Measurements from ENCODE around the gene VTI1B.
A peak's percentile ranks its signal among the peaks of the same experiment; 100 is the strongest.
"Not testable (repeated sequence)": the region's sequence is repeated elsewhere in the genome, so short reads cannot be mapped to it uniquely, and the experiment has no call there.

Gene VTI1B

GRCh38 chr14:67630938-67631337, 43.5 kb downstream of the VTI1B start:
- Histone ChIP-seq H3K27ac (ENCODE audit: low read depth, low read length) (no peak overlapping the region), H3K4ac (ENCODE audit: low read depth, low read length) (no peak overlapping the region), H2BK5ac (ENCODE audit: low read length) (no peak overlapping the region), H3K18ac (ENCODE audit: low read length) (no peak overlapping the region), H3K79me2 (ENCODE audit: control insufficient read depth, insufficient read depth, low read length) (no peaks in the 10 kb centered on the region), H3K23ac (ENCODE audit: low read length) (no peak overlapping the region), H3K27me3 (ENCODE audit: insufficient read depth, low read length, poor library complexity) (no peaks in the 10 kb centered on the region), H3K4me1 (ENCODE audit: control insufficient read depth, low read depth, low read length) (no peaks in the 10 kb centered on the region), H3K9ac (ENCODE audit: low read length) (no peak overlapping the region), H3K36me3 (ENCODE audit: control insufficient read depth, insufficient read depth, low read length) (no peaks in the 10 kb centered on the region), H2AK5ac (ENCODE audit: low read length) (no peak overlapping the region), H3K79me1 (ENCODE audit: low read length) (no peaks in the 10 kb centered on the region), H3K4me3 (ENCODE audit: low read length) (no peak overlapping the region), H4K8ac (ENCODE audit: low read depth, low read length) (no peak overlapping the region), H2BK120ac (ENCODE audit: low read depth, low read length) (no peak overlapping the region), H2BK15ac (replicated peaks; ENCODE audit: low read depth) (no peak overlapping the region), H4K5ac (ENCODE audit: low read length) (no peak overlapping the region), H3K4me2 (ENCODE audit: low read length) (no peak overlapping the region), H3K56ac (ENCODE audit: low read length) (no peak overlapping the region)
- WGBS (ENCODE audit: extremely low coverage, insufficient coverage, low lambda C conversion rate) = no CpG with 5 or more reads among the region's 5 CpGs
- DNase-seq = no peak

- Histone ChIP-seq H3K4ac (ENCODE audit: low read depth, low read length) (no peak overlapping the region), H3K4me2 (ENCODE audit: low read length) (no peak overlapping the region), H3K18ac (ENCODE audit: low read length) (no peak overlapping the region), H3K4me3 (ENCODE audit: low read length) (no peak overlapping the region), H3K4me1 (ENCODE audit: control insufficient read depth, low read depth, low read length) (no peaks in the 10 kb centered on the region), H3K79me2 (ENCODE audit: control insufficient read depth, insufficient read depth, low read length) (no peaks in the 10 kb centered on the region), H4K8ac (ENCODE audit: low read depth, low read length) (no peak overlapping the region), H2AK5ac (ENCODE audit: low read length) (no peak overlapping the region), H3K23ac (ENCODE audit: low read length) (no peak overlapping the region), H3K27me3 (ENCODE audit: insufficient read depth, low read length, poor library complexity) (no peaks in the 10 kb centered on the region), H3K56ac (ENCODE audit: low read length) (no peak overlapping the region), H2BK5ac (ENCODE audit: low read length) (no peak overlapping the region), H3K36me3 (ENCODE audit: control insufficient read depth, insufficient read depth, low read length) (no peaks in the 10 kb centered on the region), H3K79me1 (ENCODE audit: low read length) (no peaks in the 10 kb centered on the region), H3K27ac (ENCODE audit: low read depth, low read length) (no peak overlapping the region), H2BK120ac (ENCODE audit: low read depth, low read length) (no peak overlapping the region), H3K9ac (ENCODE audit: low read length) (no peak overlapping the region), H2BK15ac (replicated peaks; ENCODE audit: low read depth) (no peak overlapping the region), H4K5ac (ENCODE audit: low read length) (no peak overlapping the region)
- no CpG with 5 or more reads among the region's 4 CpGs for WGBS (ENCODE audit: extremely low coverage, insufficient coverage, low lambda C conversion rate)
- DNase-seq = no peak
These were observed 44.2 kb downstream of the VTI1B start for GRCh38 chr14:67630186-67630585.

GRCh38 chr14:67627519-67627918, 46.9 kb downstream of the VTI1B start:
- Histone ChIP-seq H2BK120ac (ENCODE audit: low read depth, low read length) (no peak overlapping the region), H3K4me3 (ENCODE audit: low read length) (no peak overlapping the region), H3K27ac (ENCODE audit: low read depth, low read length) (no peak overlapping the region), H2AK5ac (ENCODE audit: low read length) (no peak overlapping the region), H3K9ac (ENCODE audit: low read length) (no peak overlapping the region), H4K8ac (ENCODE audit: low read depth, low read length) (no peak overlapping the region), H3K4me2 (ENCODE audit: low read length) (no peak overlapping the region), H4K5ac (ENCODE audit: low read length) (no peak overlapping the region), H3K79me2 (ENCODE audit: control insufficient read depth, insufficient read depth, low read length) (no peaks in the 10 kb centered on the region), H3K23ac (ENCODE audit: low read length) (no peak overlapping the region), H3K18ac (ENCODE audit: low read length) (no peak overlapping the region), H3K36me3 (ENCODE audit: control insufficient read depth, insufficient read depth, low read length) (no peaks in the 10 kb centered on the region), H3K56ac (ENCODE audit: low read length) (no peak overlapping the region), H2BK15ac (replicated peaks; ENCODE audit: low read depth) (no peak overlapping the region), H3K27me3 (ENCODE audit: insufficient read depth, low read length, poor library complexity) (no peaks in the 10 kb centered on the region), H3K4me1 (ENCODE audit: control insufficient read depth, low read depth, low read length) (no peaks in the 10 kb centered on the region), H2BK5ac (ENCODE audit: low read length) (no peak overlapping the region), H3K79me1 (ENCODE audit: low read length) (no peaks in the 10 kb centered on the region), H3K4ac (ENCODE audit: low read depth, low read length) (no peak overlapping the region)
- DNase-seq = no peak

GRCh38 chr14:67626131-67626530, 48.3 kb downstream of the VTI1B start:
- not testable (repeated sequence) for H4K5ac ChIP-seq (ENCODE audit: low read length); H3K36me3 ChIP-seq (ENCODE audit: control insufficient read depth, insufficient read depth, low read length); H3K23ac ChIP-seq (ENCODE audit: low read length); H3K4me2 ChIP-seq (ENCODE audit: low read length); H3K4me3 ChIP-seq (ENCODE audit: low read length); H2BK15ac ChIP-seq (replicated peaks; ENCODE audit: low read depth); H3K56ac ChIP-seq (ENCODE audit: low read length); H2BK5ac ChIP-seq (ENCODE audit: low read length); H3K79me2 ChIP-seq (ENCODE audit: control insufficient read depth, insufficient read depth, low read length); H3K27me3 ChIP-seq (ENCODE audit: insufficient read depth, low read length, poor library complexity); H2BK120ac ChIP-seq (ENCODE audit: low read depth, low read length); H3K4ac ChIP-seq (ENCODE audit: low read depth, low read length); H3K4me1 ChIP-seq (ENCODE audit: control insufficient read depth, low read depth, low read length); DNase-seq; H2AK5ac ChIP-seq (ENCODE audit: low read length); H4K8ac ChIP-seq (ENCODE audit: low read depth, low read length); H3K18ac ChIP-seq (ENCODE audit: low read length); H3K27ac ChIP-seq (ENCODE audit: low read depth, low read length); H3K9ac ChIP-seq (ENCODE audit: low read length); H3K79me1 ChIP-seq (ENCODE audit: low read length)
- WGBS (ENCODE audit: extremely low coverage, insufficient coverage, low lambda C conversion rate) = no CpG with 5 or more reads among the region's 1 CpG

GRCh38 chr14:67623114-67623513, 51.3 kb downstream of the VTI1B start:
- Histone ChIP-seq H3K36me3 (ENCODE audit: control insufficient read depth, insufficient read depth, low read length) (no peaks in the 10 kb centered on the region), H3K4me3 (ENCODE audit: low read length) (no peak overlapping the region), H3K79me1 (ENCODE audit: low read length) (no peaks in the 10 kb centered on the region), H3K4ac (ENCODE audit: low read depth, low read length) (no peak overlapping the region), H4K5ac (ENCODE audit: low read length) (no peak overlapping the region), H3K23ac (ENCODE audit: low read length) (no peak overlapping the region), H3K4me2 (ENCODE audit: low read length) (no peak overlapping the region), H3K27ac (ENCODE audit: low read depth, low read length) (no peak overlapping the region), H3K4me1 (ENCODE audit: control insufficient read depth, low read depth, low read length) (peaks cover 2% of the 10 kb centered on the region), H3K56ac (ENCODE audit: low read length) (peak overlapping the region; percentile 65), H4K8ac (ENCODE audit: low read depth, low read length) (no peak overlapping the region), H3K18ac (ENCODE audit: low read length) (peak overlapping the region; percentile 76), H3K79me2 (ENCODE audit: control insufficient read depth, insufficient read depth, low read length) (no peaks in the 10 kb centered on the region), H3K27me3 (ENCODE audit: insufficient read depth, low read length, poor library complexity) (no peaks in the 10 kb centered on the region), H2BK120ac (ENCODE audit: low read depth, low read length) (no peak overlapping the region), H2BK5ac (ENCODE audit: low read length) (no peak overlapping the region), H3K9ac (ENCODE audit: low read length) (no peak overlapping the region), H2AK5ac (ENCODE audit: low read length) (no peak overlapping the region), H2BK15ac (replicated peaks; ENCODE audit: low read depth) (no peak overlapping the region)
- peak; percentile 60 for DNase-seq
- no CpG with 5 or more reads among the region's 2 CpGs for WGBS (ENCODE audit: extremely low coverage, insufficient coverage, low lambda C conversion rate)

- Histone ChIP-seq H3K79me1 (ENCODE audit: low read length) (no peaks in the 10 kb centered on the region), H3K27me3 (ENCODE audit: insufficient read depth, low read length, poor library complexity) (no peaks in the 10 kb centered on the region), H3K4me2 (ENCODE audit: low read length) (no peak overlapping the region), H3K36me3 (ENCODE audit: control insufficient read depth, insufficient read depth, low read length) (no peaks in the 10 kb centered on the region), H3K18ac (ENCODE audit: low read length) (no peak overlapping the region), H3K9ac (ENCODE audit: low read length) (no peak overlapping the region), H2BK15ac (replicated peaks; ENCODE audit: low read depth) (no peak overlapping the region), H3K79me2 (ENCODE audit: control insufficient read depth, insufficient read depth, low read length) (no peaks in the 10 kb centered on the region), H2BK5ac (ENCODE audit: low read length) (no peak overlapping the region), H4K8ac (ENCODE audit: low read depth, low read length) (no peak overlapping the region), H3K23ac (ENCODE audit: low read length) (no peak overlapping the region), H4K5ac (ENCODE audit: low read length) (no peak overlapping the region), H3K27ac (ENCODE audit: low read depth, low read length) (no peak overlapping the region), H3K4me3 (ENCODE audit: low read length) (no peak overlapping the region), H3K4me1 (ENCODE audit: control insufficient read depth, low read depth, low read length) (peaks cover 2% of the 10 kb centered on the region), H2AK5ac (ENCODE audit: low read length) (no peak overlapping the region), H2BK120ac (ENCODE audit: low read depth, low read length) (no peak overlapping the region), H3K56ac (ENCODE audit: low read length) (peak overlapping the region; percentile 4), H3K4ac (ENCODE audit: low read depth, low read length) (no peak overlapping the region)
- WGBS (ENCODE audit: extremely low coverage, insufficient coverage, low lambda C conversion rate) = no CpG with 5 or more reads among the region's 4 CpGs
- DNase-seq = peak; percentile 97
These were observed 51.8 kb downstream of the VTI1B start for GRCh38 chr14:67622675-67623074.
